SW480 (cell line): ENCODE data around the gene VWA3A.
"Not testable (repeated sequence)": the region's sequence is repeated elsewhere in the genome, so short reads cannot be mapped to it uniquely, and the experiment has no call there.

ENCODE experiments used
- DNase-seq: peaks from one replicate; pipeline ENCODE4 v3.0.0-alpha.2; 2016; ENCODE audit warnings: low spot score

Gene VWA3A

GRCh38 chr16:22089910-22090309 lies 2.4 kb upstream of the VWA3A start:
- DNase-seq = no peak

- DNase-seq = no peak
Observed at GRCh38 chr16:22091721-22092120, 620 bp upstream of the VWA3A start.

GRCh38 chr16:22093331-22093730 lies 990 bp downstream of the VWA3A start:
- no peak for DNase-seq

- DNase-seq = no peak
Observed at GRCh38 chr16:22093996-22094395, 1.7 kb downstream of the VWA3A start.

GRCh38 chr16:22098405-22099255 lies 6.3 kb downstream of the VWA3A start:
- peak; percentile 77 for DNase-seq

GRCh38 chr16:22099256-22099975 lies 7.1 kb downstream of the VWA3A start:
- DNase-seq = no peak

- DNase-seq = no peak
Observed at GRCh38 chr16:22103441-22103840, 11.1 kb downstream of the VWA3A start.

- DNase-seq = no peak
Observed at GRCh38 chr16:22109258-22109898, 17.0 kb downstream of the VWA3A start.

GRCh38 chr16:22111629-22112028 lies 19.3 kb downstream of the VWA3A start:
- not testable (repeated sequence) for DNase-seq

- DNase-seq = no peak
Observed at GRCh38 chr16:22116095-22116700, 23.9 kb downstream of the VWA3A start.

- no peak for DNase-seq
Observed at GRCh38 chr16:22117609-22118008, 25.3 kb downstream of the VWA3A start.

GRCh38 chr16:22120440-22120839 lies 28.1 kb downstream of the VWA3A start:
- no peak for DNase-seq

- DNase-seq = no peak
Observed at GRCh38 chr16:22122239-22122638, 29.9 kb downstream of the VWA3A start.

GRCh38 chr16:22123146-22123545 lies 30.8 kb downstream of the VWA3A start:
- DNase-seq = peak; percentile 27

GRCh38 chr16:22123759-22124490 lies 31.6 kb downstream of the VWA3A start:
- DNase-seq = no peak

GRCh38 chr16:22124583-22125284 lies 32.4 kb downstream of the VWA3A start:
- no peak for DNase-seq

GRCh38 chr16:22126037-22126558 lies 33.8 kb downstream of the VWA3A start:
- DNase-seq = no peak

GRCh38 chr16:22128537-22128936 lies 36.2 kb downstream of the VWA3A start:
- DNase-seq = not testable (repeated sequence)

GRCh38 chr16:22130528-22130927 lies 38.2 kb downstream of the VWA3A start:
- no peak for DNase-seq

- no peak for DNase-seq
Observed at GRCh38 chr16:22132801-22133200, 40.5 kb downstream of the VWA3A start.

GRCh38 chr16:22138482-22138881 lies 46.1 kb downstream of the VWA3A start:
- DNase-seq = no peak
